ENCODE data around the gene MAML2. TPM values are rescaled to one million over a fixed set of nuclear protein-coding genes. Genes with fewer than 3 reads are reported as not detected.

MAML2 gene
- total and polyA plus RNA-seq, 4 donors: 3.8 to 41.8 (median 13.7) TPM

- H3K27ac ChIP-seq (ENCODE audit: low read depth in 1 of 2, low read length in 1 of 2): no peak overlapping the region
- H3K36me3 ChIP-seq (ENCODE audit: control insufficient read depth in 4 of 4, insufficient read depth in 4 of 4, low read length in 4 of 4): peaks cover 0 to 7% (median 0%) of the 10 kb centered on the region in 4 donors
- H3K4me3 ChIP-seq: no peak overlapping the region
- no peaks in the 10 kb centered on the region for H3K9me3 ChIP-seq (ENCODE audit: control insufficient read depth in 4 of 4, insufficient read depth in 3 of 4, low read length in 3 of 4)
- TF ChIP-seq CTCF (IDR thresholded peaks at IDR 0.05; ENCODE audit: control extremely low read depth, extremely low read depth): peak; percentile 38
- no peaks in the 10 kb centered on the region for H3K27me3 ChIP-seq (ENCODE audit: control insufficient read depth in 3 of 3, insufficient read depth in 3 of 3, low read length in 2 of 3)
- H3K4me1 ChIP-seq (ENCODE audit: control insufficient read depth in 5 of 5, insufficient read depth in 5 of 5, low read length in 5 of 5): peaks cover 2 to 79% (median 27%) of the 10 kb centered on the region in 5 donors
- H3K9ac ChIP-seq (ENCODE audit: insufficient read depth in 1 of 2, low read length in 2 of 2): no peak overlapping the region
- peak in 2 of 3 donors; percentile 78 to 79 for DNase-seq
- 64 to 70% methylated on average over 2 of the region's 2 CpGs for WGBS, 2 donors
- peak; percentile 71 for ATAC-seq (ENCODE audit: insufficient read depth, low FRiP score)
Observed at GRCh38 chr11:96054870-96055705, 287.9 kb downstream of the MAML2 start.

GRCh38 chr11:96052921-96053651 is 289.9 kb downstream of the MAML2 start:
- H3K9ac ChIP-seq (ENCODE audit: insufficient read depth in 1 of 2, low read length in 2 of 2): no peak overlapping the region
- TF ChIP-seq CTCF (IDR thresholded peaks at IDR 0.05; ENCODE audit: control extremely low read depth, extremely low read depth): no peak
- H3K27ac ChIP-seq (ENCODE audit: low read depth in 1 of 2, low read length in 1 of 2): peak overlapping the region in 1 of 2 donors; percentile 53
- H3K4me3 ChIP-seq: no peak overlapping the region
- peaks cover under 1 to 88% (median 29%) of the 10 kb centered on the region in 5 donors for H3K4me1 ChIP-seq (ENCODE audit: control insufficient read depth in 5 of 5, insufficient read depth in 5 of 5, low read length in 5 of 5)
- no peak for ATAC-seq (ENCODE audit: insufficient read depth, low FRiP score)
- H3K27me3 ChIP-seq (ENCODE audit: control insufficient read depth in 3 of 3, insufficient read depth in 3 of 3, low read length in 2 of 3): no peaks in the 10 kb centered on the region
- WGBS, 2 donors: 26 to 41% methylated on average over 2 of the region's 2 CpGs
- no peaks in the 10 kb centered on the region for H3K9me3 ChIP-seq (ENCODE audit: control insufficient read depth in 4 of 4, insufficient read depth in 3 of 4, low read length in 3 of 4)
- peaks cover 0 to 4% (median 0%) of the 10 kb centered on the region in 4 donors for H3K36me3 ChIP-seq (ENCODE audit: control insufficient read depth in 4 of 4, insufficient read depth in 4 of 4, low read length in 4 of 4)
- peak; percentile 92 to 98 (median 97) for DNase-seq

GRCh38 chr11:96051820-96052219 is 291.2 kb downstream of the MAML2 start:
- Histone ChIP-seq H3K9me3 (ENCODE audit: control insufficient read depth in 4 of 4, insufficient read depth in 3 of 4, low read length in 3 of 4) (no peaks in the 10 kb centered on the region), H3K9ac (ENCODE audit: insufficient read depth in 1 of 2, low read length in 2 of 2) (no peak overlapping the region), H3K27me3 (ENCODE audit: control insufficient read depth in 3 of 3, insufficient read depth in 3 of 3, low read length in 2 of 3) (no peaks in the 10 kb centered on the region), H3K27ac (ENCODE audit: low read depth in 1 of 2, low read length in 1 of 2) (no peak overlapping the region), H3K4me3 (no peak overlapping the region), H3K4me1 (ENCODE audit: control insufficient read depth in 5 of 5, insufficient read depth in 5 of 5, low read length in 5 of 5) (peaks cover 0 to 82% (median 32%) of the 10 kb centered on the region in 5 donors), H3K36me3 (ENCODE audit: control insufficient read depth in 4 of 4, insufficient read depth in 4 of 4, low read length in 4 of 4) (peaks cover 0 to 4% (median 0%) of the 10 kb centered on the region in 4 donors)
- DNase-seq (no peak), ATAC-seq (ENCODE audit: insufficient read depth, low FRiP score) (no peak)
- 83 to 90% methylated on average over 1 of the region's 1 CpG for WGBS, 2 donors
- no peak for TF ChIP-seq CTCF (IDR thresholded peaks at IDR 0.05; ENCODE audit: control extremely low read depth, extremely low read depth)
